Motor neuron (in vitro differentiated cells): ENCODE data around the gene UBALD2. TPM values are rescaled to one million over a fixed set of nuclear protein-coding genes. Genes with fewer than 3 reads are reported as not detected.
"Not testable (repeated sequence)": the region's sequence is repeated elsewhere in the genome, so short reads cannot be mapped to it uniquely, and the experiment has no call there.

Source experiments
- ATAC-seq, 8 experiments: fragments of 200-7000 bp; cut with Tn5 transposase; replicated peaks in 6 of 8; 2 replicates each; pipeline ENCODE4 v1.8.0; 2021; ENCODE audit warnings: mild to moderate bottlenecking in 8 of 8, moderate library complexity in 8 of 8
- H3K27ac ChIP-seq, 2 donors: fragments of 250-450 bp; sonication (Bioruptor Pico); 2 replicates each; pipeline ENCODE4 v1.9.0; 2021; ENCODE audit warnings: antibody characterized with exemption in 2 of 2, mild to moderate bottlenecking in 2 of 2, moderate library complexity in 1 of 2
- H3K4me1 ChIP-seq, 2 donors: fragments of 250-450 bp; sonication (Bioruptor Pico); replicated peaks in 1 of 2; 2 replicates each; pipeline ENCODE4 v1.6.1; 2021; ENCODE audit warnings: antibody characterized with exemption in 2 of 2, mild to moderate bottlenecking in 2 of 2, moderate library complexity in 1 of 2
- H3K4me3 ChIP-seq, 5 donors: fragments of 250-450 bp; sonication (Bioruptor Pico); 2 replicates each; pipeline ENCODE4 v1.9.0; 2021; ENCODE audit warnings: antibody characterized with exemption in 5 of 5, mild to moderate bottlenecking in 5 of 5, moderate library complexity in 4 of 5
- WGBS, 10 experiments: fragments of 450-650 bp; shearing (Covaris generic); methylation state at CpG; one replicate each; pipeline ENCODE4 v1.0.0; 2022; 5-methylcytosine and 5-hydroxymethylcytosine counted together
- in situ Hi-C, 9 experiments: fragments of 400-800 bp; cut with MboI; loops; one replicate each; pipeline ENCODE4 v1.15.0; 2021; ENCODE audit warnings: low sequenced_read_pairs in 9 of 9, low pct_unique_long_range_greater_than_20kb in 2 of 9; ENCODE audit not compliant: unreplicated experiment in 9 of 9
- total RNA-seq, 8 experiments: library from RNA; unstranded; fragments of 300-600 nt; gene quantifications; 2 replicates each; pipeline versions ENCODE4 v1.2.3 to v1.2.4, GENCODE V29; 2022

The UBALD2 gene
- total RNA-seq, 8 experiments from 2014 or later, result 11.7 to 34.6 (median 21.3) TPM

DNA sequence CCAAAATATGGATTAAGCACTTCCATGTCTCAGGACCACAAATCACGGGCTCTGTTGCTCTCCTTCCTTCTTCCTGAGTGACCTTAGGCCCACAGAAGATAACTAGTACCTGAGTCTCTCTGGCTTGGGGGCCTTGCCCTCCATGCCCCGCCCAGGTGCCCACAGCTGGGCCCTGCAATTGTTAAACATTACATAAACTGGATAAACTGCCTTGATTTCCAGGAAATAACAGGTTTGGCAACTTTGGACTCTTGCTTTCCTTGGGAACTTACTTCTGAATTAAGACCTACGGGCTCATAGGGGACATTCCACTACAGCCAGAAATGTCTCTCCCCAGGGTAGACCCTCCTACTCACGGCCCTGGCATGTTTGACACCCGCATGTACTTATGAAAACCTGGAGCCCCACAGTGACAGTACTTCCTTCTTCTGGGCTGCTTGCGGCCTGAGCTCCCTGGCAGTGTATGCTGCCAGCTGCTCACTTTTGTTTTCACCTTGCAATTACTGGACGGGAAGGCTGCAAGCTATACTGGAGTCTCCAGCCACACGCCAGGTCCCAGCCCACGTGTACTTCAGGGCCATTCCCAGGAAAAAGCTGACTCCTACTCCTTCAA, 2.3 kb upstream of the UBALD2 start:
- in situ Hi-C loops, result no loop called here
- WGBS, 10 experiments, result 40 to 80% (median 70%) methylated on average over 1 to 8 of the region's 9 CpGs; no CpG with 5 or more reads in 2 of the 10 experiments
- ATAC-seq, result no peak
- H3K4me1 ChIP-seq, result peaks cover 28 to 39% of the 10 kb centered on the region in 2 donors
- H3K4me3 ChIP-seq, result no peak overlapping the region
- no peak overlapping the region for H3K27ac ChIP-seq

DNA sequence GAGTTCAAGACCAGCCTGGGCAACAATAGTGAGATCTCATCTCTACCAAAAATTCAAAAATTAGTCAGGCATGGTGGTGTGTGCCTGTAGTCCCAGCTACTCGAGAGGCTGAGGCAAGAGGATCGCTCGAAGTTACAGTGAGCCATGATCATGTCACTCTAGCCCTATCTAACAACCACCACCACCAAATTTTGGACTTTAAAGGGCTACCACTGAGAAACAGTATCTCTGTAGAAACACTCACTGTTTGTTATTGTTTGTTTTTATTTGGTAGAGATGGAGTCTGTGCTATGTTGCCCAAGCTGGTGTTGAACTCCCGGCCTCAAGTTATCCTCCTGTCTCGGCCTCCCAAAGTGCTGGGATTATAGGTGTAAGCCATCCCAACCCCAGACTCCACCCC, 1.3 kb upstream of the UBALD2 start:
- WGBS, 10 experiments, result 33 to 100% (median 100%) methylated on average over 1 to 5 of the region's 5 CpGs; no CpG with 5 or more reads in 1 of the 10 experiments
- no peak for ATAC-seq
- in situ Hi-C loops, result no loop called here
- Histone ChIP-seq H3K27ac (no peak overlapping the region), H3K4me1 (peaks cover 30 to 40% of the 10 kb centered on the region in 2 donors), H3K4me3 (no peak overlapping the region)

DNA sequence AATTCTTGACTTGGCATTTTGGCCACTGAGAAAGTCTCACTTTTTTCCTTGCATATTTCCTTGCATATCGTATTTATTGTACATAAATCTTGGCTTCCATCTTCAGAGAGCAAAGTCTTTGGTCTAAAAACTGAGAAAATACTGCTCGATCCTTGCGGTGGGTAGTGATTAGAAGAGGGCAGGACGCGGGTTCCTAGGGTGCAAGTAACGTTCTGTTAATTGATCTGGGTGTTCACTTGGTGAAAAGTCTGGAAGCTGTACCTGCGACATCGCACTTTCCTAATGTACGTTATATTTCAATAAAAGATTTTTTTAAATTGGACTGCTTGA, 758 bp upstream of the UBALD2 start:
- Histone ChIP-seq H3K4me3 (peak overlapping the region in 3 of 5 donors; percentile 1 to 9 (median 2)), H3K27ac (no peak overlapping the region), H3K4me1 (peaks cover 25 to 36% of the 10 kb centered on the region in 2 donors)
- WGBS, 10 experiments, result 1 to 83% (median 47%) methylated on average over 3 to 9 of the region's 9 CpGs
- in situ Hi-C loops, result no loop called here
- no peak for ATAC-seq

GRCh38 chr17:76265624-76266243, 586 bp downstream of the UBALD2 start:
- WGBS, 10 experiments, result 0% methylated on average over 3 of the region's 76 CpGs; no CpG with 5 or more reads in 9 of the 10 experiments
- Histone ChIP-seq H3K4me1 (peaks cover 15 to 25% of the 10 kb centered on the region in 2 donors), H3K27ac (peak overlapping the region; percentile 62 to 74), H3K4me3 (peak overlapping the region; percentile 65 to 97 (median 84))
- ATAC-seq, result peak in 4 of 8 experiments; percentile 1 to 9 (median 2)
- in situ Hi-C loops, result no loop called here

DNA sequence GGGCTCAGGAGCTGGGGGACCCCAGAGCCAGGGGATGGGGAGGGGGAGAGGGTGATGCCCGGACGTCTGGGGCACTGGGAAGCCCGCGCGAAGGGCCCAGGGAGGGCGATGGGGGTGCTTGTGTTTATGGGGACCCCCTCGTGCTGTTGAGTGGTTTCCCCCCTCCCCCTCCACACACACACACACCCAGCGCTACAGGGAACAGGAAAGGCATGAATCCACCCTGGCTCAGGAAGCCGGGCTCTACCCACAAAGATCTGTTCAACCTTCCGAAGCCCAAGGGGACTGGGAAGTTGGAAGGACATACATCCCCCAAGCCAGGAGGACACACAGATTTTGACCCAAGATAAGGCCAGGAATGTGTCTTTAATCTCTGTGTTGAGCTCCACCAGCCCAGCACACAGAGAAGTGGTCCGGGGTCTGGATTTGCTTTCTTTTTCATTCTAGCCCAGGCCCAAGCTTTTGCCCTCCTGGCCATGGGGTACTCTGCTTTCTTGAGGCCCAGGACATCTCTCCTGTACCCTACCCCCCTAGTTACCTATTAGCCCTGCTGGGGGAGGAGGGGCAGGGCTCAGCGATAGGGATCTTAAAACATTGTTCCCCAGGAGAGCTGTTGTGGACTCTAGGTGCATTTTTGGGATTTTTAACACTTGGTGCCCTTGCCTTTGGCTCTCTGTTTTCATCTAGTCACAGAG, 1.2 kb downstream of the UBALD2 start:
- peaks cover 17 to 30% of the 10 kb centered on the region in 2 donors for H3K4me1 ChIP-seq
- peak overlapping the region; percentile 62 to 74 for H3K27ac ChIP-seq
- in situ Hi-C loops, result no loop called here
- H3K4me3 ChIP-seq, result peak overlapping the region; percentile 65 to 97 (median 84)
- ATAC-seq, result no peak
- 0 to 50% (median 45%) methylated on average over 1 to 2 of the region's 12 CpGs; no CpG with 5 or more reads in 6 of the 10 experiments for WGBS, 10 experiments

DNA sequence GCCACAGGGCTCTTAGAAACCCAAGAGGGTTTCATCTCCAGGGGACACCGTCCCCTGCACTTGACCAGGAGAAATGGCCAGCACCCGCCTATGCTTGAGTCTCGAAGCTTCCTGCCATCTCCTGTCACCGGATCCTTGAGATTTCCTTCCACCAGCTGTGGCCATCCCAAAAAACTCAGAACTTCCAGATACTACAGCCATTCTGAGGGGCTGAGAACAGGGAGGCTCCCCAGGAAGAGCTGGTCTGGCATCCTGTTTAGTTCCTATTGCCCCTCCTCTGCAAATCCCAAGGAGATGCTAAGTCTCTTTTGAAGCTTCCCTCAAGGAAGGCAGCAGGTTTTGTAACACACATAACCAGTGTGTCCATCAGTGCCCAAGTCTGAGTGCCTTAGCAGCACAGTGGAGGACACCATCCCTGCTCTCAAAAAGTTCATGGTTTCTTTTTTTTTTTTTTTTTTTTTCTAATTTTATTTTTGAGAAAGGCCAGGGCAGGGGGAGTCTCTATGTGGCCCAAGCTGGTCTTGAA, 2.0 kb downstream of the UBALD2 start:
- no peak for ATAC-seq
- Histone ChIP-seq H3K4me1 (peaks cover 22 to 35% of the 10 kb centered on the region in 2 donors), H3K27ac (no peak overlapping the region), H3K4me3 (peak overlapping the region in 4 of 5 donors; percentile 71 to 97 (median 90))
- in situ Hi-C loops, result no loop called here
- whole genome bisulfite sequencing, 10 experiments, result 80 to 100% (median 100%) methylated on average over 1 to 2 of the region's 4 CpGs; no CpG with 5 or more reads in 6 of the 10 experiments

- ATAC-seq, in situ Hi-C loops, H3K27ac ChIP-seq: not testable (repeated sequence)
- 70 to 100% (median 98%) methylated on average over 1 to 9 of the region's 13 CpGs for WGBS, 10 experiments
- Histone ChIP-seq H3K4me1 (peaks cover 27 to 39% of the 10 kb centered on the region in 2 donors), H3K4me3 (peak overlapping the region in 1 of 5 donors; percentile 4)
Measured at GRCh38 chr17:76267581-76268001, 2.4 kb downstream of the UBALD2 start.

- Histone ChIP-seq H3K27ac (no peak overlapping the region), H3K4me3 (peak overlapping the region in 1 of 5 donors; percentile 4), H3K4me1 (peaks cover 28 to 40% of the 10 kb centered on the region in 2 donors)
- peak in 2 of 8 experiments; percentile 6 to 11 for ATAC-seq
- in situ Hi-C loops, result no loop called here
- 0 to 100% (median 80%) methylated on average over 1 to 7 of the region's 9 CpGs; no CpG with 5 or more reads in 3 of the 10 experiments for WGBS, 10 experiments
Measured at GRCh38 chr17:76268015-76268749, 3.0 kb downstream of the UBALD2 start.

DNA sequence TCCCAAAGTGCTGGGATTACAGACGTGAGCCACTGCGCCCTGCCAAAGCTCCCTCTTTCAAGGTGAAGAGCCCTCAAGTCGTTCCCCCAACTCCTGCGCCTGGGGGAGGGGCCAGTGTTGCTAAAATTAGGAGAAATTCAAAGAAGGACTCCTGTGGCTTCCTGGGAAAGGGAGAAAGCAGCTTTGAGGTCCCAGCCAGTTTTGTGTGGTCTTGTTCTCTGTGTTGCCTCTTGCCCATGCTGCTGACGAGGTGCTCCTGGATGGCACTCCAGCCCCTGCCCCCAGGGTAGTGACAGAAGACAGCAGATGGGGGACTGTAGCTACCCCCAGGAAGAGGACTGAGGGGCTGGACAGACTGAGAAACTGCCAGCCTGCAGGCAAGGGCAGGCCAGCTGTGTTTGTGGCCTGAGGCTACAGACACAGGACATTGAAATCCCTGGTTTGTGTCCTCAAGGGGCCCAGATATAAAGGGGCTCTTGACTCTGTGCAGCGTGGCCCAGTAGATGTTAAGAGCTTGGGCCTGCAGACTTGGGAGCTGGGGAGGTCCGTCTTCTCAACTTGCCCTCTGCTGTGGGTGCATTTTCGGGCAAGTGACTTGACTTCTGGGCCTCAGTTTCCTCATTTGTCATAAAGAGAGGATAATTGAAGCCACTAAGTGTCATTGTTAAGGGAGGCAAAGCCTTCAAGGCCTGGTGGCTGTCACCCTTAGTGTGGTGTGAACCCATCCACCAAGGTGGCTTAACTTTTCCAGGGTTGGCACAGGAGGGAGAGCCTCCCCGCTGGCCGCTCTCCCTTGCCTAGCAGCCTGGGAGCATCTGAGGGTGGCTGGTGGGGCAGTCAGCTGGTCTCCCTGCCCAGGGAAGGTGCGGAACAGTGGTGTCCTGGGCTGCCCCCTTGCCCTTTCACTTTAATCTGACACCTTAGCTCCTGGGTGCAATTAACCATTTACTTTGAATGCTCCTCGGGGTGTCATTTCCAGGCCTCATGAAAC, 4.1 kb downstream of the UBALD2 start:
- H3K27ac ChIP-seq, result no peak overlapping the region
- in situ Hi-C loops, result no loop called here
- WGBS, 10 experiments, result 92 to 100% (median 100%) methylated on average over 1 to 7 of the region's 12 CpGs; no CpG with 5 or more reads in 5 of the 10 experiments
- no peak overlapping the region for H3K4me3 ChIP-seq
- ATAC-seq, result no peak
- peaks cover 26 to 40% of the 10 kb centered on the region in 2 donors for H3K4me1 ChIP-seq

DNA sequence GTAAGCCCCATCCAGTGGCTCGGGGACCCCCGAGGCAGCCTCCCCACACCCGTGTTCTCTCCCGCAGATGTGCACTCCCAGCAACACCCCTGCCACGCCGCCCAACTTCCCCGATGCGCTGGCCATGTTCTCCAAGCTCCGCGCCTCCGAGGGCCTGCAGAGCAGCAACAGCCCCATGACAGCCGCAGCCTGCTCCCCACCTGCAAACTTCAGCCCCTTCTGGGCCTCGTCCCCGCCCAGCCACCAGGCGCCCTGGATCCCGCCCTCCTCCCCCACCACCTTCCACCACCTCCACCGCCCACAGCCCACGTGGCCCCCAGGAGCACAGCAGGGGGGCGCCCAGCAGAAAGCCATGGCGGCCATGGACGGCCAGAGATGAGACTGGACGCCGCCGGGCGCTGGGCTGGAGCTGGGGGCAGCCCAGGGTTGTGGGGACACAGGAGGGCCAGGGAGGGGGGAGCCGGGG, 5.0 kb downstream of the UBALD2 start:
- peaks cover 22 to 37% of the 10 kb centered on the region in 2 donors for H3K4me1 ChIP-seq
- H3K4me3 ChIP-seq, result no peak overlapping the region
- H3K27ac ChIP-seq, result no peak overlapping the region
- in situ Hi-C loops, result no loop called here
- WGBS, 10 experiments, result 82 to 85% methylated on average over 3 to 4 of the region's 26 CpGs; no CpG with 5 or more reads in 8 of the 10 experiments
- ATAC-seq, result no peak

GRCh38 chr17:76270770-76271668, 5.9 kb downstream of the UBALD2 start:
- H3K27ac ChIP-seq, result no peak overlapping the region
- H3K4me3 ChIP-seq, result no peak overlapping the region
- H3K4me1 ChIP-seq, result peaks cover 22 to 37% of the 10 kb centered on the region in 2 donors
- 80 to 100% (median 95%) methylated on average over 1 to 4 of the region's 14 CpGs; no CpG with 5 or more reads in 2 of the 10 experiments for WGBS, 10 experiments
- ATAC-seq, result no peak
- in situ Hi-C loops, result no loop called here
